DND-41 (cell line): ENCODE measurements around the gene HNRNPA0.

ENCODE experiments used
- EZH2 ChIP-seq: IDR thresholded peaks from 3 replicates; pipeline ENCODE4 v1.6.1; 2012; ENCODE audit warnings: borderline replicate concordance, low read depth, mild to moderate bottlenecking, moderate library complexity, low read length, inconsistent platforms; ENCODE audit not compliant: severe bottlenecking
- TF ChIP-seq, protein P1 (sequence below): IDR thresholded peaks from 2 replicates; pipeline ENCODE4 v1.5.1; 2012; ENCODE audit warnings: borderline replicate concordance, low read length, moderate library complexity, mild to moderate bottlenecking; ENCODE audit not compliant: poor library complexity, severe bottlenecking; ENCODE audit errors: extremely low read depth

DNA sequence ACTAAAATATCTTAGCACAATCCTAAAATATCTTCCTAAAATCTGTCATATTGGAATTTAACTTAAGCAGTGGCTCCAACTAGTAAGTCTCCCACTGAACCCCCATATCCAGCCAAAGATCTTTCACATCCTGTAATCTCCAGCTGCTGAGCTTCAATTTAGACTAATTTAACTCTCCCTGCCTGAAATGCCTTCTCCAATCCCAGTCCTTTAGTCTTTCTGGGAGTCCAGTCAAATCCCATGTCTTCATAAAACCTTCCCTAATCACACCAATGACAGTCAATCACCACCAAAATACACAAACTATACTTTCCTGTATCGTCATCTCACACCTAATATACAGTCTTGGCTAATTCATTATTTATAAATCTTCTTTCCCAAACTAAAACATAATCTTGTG is 17.7 kb downstream of the HNRNPA0 start:
- no peak for TF ChIP-seq EZH2
- TF ChIP-seq, protein P1, sequence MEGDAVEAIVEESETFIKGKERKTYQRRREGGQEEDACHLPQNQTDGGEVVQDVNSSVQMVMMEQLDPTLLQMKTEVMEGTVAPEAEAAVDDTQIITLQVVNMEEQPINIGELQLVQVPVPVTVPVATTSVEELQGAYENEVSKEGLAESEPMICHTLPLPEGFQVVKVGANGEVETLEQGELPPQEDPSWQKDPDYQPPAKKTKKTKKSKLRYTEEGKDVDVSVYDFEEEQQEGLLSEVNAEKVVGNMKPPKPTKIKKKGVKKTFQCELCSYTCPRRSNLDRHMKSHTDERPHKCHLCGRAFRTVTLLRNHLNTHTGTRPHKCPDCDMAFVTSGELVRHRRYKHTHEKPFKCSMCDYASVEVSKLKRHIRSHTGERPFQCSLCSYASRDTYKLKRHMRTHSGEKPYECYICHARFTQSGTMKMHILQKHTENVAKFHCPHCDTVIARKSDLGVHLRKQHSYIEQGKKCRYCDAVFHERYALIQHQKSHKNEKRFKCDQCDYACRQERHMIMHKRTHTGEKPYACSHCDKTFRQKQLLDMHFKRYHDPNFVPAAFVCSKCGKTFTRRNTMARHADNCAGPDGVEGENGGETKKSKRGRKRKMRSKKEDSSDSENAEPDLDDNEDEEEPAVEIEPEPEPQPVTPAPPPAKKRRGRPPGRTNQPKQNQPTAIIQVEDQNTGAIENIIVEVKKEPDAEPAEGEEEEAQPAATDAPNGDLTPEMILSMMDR: no peak
